ENCODE measurements around the gene SLC22A23. TPM values are rescaled to one million over a fixed set of nuclear protein-coding genes. Genes with fewer than 3 reads are reported as not detected.

Gene SLC22A23
- total RNA-seq, 1 donor from 2014 or later, result 0.52 TPM

- TF ChIP-seq CTCF (conservative IDR thresholded peaks at IDR 0.05; ENCODE audit: low read depth, low read length), result no peak
- H3K4me3 ChIP-seq (ENCODE audit: low read depth, low read length), result no peak overlapping the region
- DNase-seq (ENCODE audit: low read depth), result no peak
These were observed 165.5 kb downstream of the SLC22A23 start for GRCh38 chr6:3291346-3291745.

- DNase-seq (ENCODE audit: low read depth), result no peak
- H3K4me3 ChIP-seq (ENCODE audit: low read depth, low read length), result no peak overlapping the region
- no peak for TF ChIP-seq CTCF (conservative IDR thresholded peaks at IDR 0.05; ENCODE audit: low read depth, low read length)
These were observed 166.0 kb downstream of the SLC22A23 start for GRCh38 chr6:3290931-3291211.

GRCh38 chr6:3290149-3290930 is 166.5 kb downstream of the SLC22A23 start:
- no peak for TF ChIP-seq CTCF (conservative IDR thresholded peaks at IDR 0.05; ENCODE audit: low read depth, low read length)
- no peak overlapping the region for H3K4me3 ChIP-seq (ENCODE audit: low read depth, low read length)
- no peak for DNase-seq (ENCODE audit: low read depth)

GRCh38 chr6:3289664-3290055 is 167.2 kb downstream of the SLC22A23 start:
- H3K4me3 ChIP-seq (ENCODE audit: low read depth, low read length), result no peak overlapping the region
- DNase-seq (ENCODE audit: low read depth), result no peak
- TF ChIP-seq CTCF (conservative IDR thresholded peaks at IDR 0.05; ENCODE audit: low read depth, low read length), result no peak

- DNase-seq (ENCODE audit: low read depth), result no peak
- no peak for TF ChIP-seq CTCF (conservative IDR thresholded peaks at IDR 0.05; ENCODE audit: low read depth, low read length)
- H3K4me3 ChIP-seq (ENCODE audit: low read depth, low read length), result no peak overlapping the region
These were observed 167.9 kb downstream of the SLC22A23 start for GRCh38 chr6:3288711-3289663.

GRCh38 chr6:3287976-3288707 is 168.7 kb downstream of the SLC22A23 start:
- DNase-seq (ENCODE audit: low read depth), result no peak
- no peak for TF ChIP-seq CTCF (conservative IDR thresholded peaks at IDR 0.05; ENCODE audit: low read depth, low read length)

More at GRCh38 chr6:3287976-3288707, 168.7 kb downstream of the SLC22A23 start:
- no peak overlapping the region for H3K4me3 ChIP-seq (ENCODE audit: low read depth, low read length)
